ENCODE measurements around the gene RNF225. TPM values are rescaled to one million over a fixed set of nuclear protein-coding genes. Genes with fewer than 3 reads are reported as not detected.

RNF225 gene
- total and polyA plus RNA-seq, 9 of the 15 experiments (the other 6 are each of a cell fraction or from before 2014, with no cell fraction given): 0.33 TPM; not detected in 8

- no peak for TF ChIP-seq NR0B1 (IDR thresholded peaks at IDR 0.05; ENCODE audit: partially characterized antibody)
- peak; percentile 97 for TF ChIP-seq MTA1 (IDR thresholded peaks at IDR 0.05; ENCODE audit: borderline replicate concordance)
- no peak for TF ChIP-seq ZNF644 (tag; IDR thresholded peaks at IDR 0.05; ENCODE audit: low read depth)
- no peak for TF ChIP-seq ZBTB8A (IDR thresholded peaks at IDR 0.05; ENCODE audit: partially characterized antibody)
- 0 out of 2 replicates have a peak, but pooled peaks have one; percentile 12 for TF ChIP-seq ATF4 (CRISPR knock-in tag; IDR thresholded peaks at IDR 0.05)
- no peak for TF ChIP-seq ZNF584 (CRISPR knock-in tag; IDR thresholded peaks at IDR 0.05; ENCODE audit: low read depth)
- TF ChIP-seq ATF2 (CRISPR knock-in tag; IDR thresholded peaks at IDR 0.05): no peak
- no peak for TF ChIP-seq SLC30A9 (CRISPR knock-in tag; IDR thresholded peaks at IDR 0.05)
- TF ChIP-seq ESRRA (IDR thresholded peaks at IDR 0.05; ENCODE audit: borderline replicate concordance, low read depth): no peak; the same call in 1 of the 2 replicates
- no peak for TF ChIP-seq ARID3A (IDR thresholded peaks at IDR 0.05; ENCODE audit: borderline replicate concordance, low read depth, low read length)
- peak in 1 of 2 experiments; percentile 56; a peak in 2 of 4 replicates for TF ChIP-seq TBL1XR1 (IDR thresholded peaks at IDR 0.05; ENCODE audit: low read length in 2 of 2)
- no peak for TF ChIP-seq KAT2B (IDR thresholded peaks at IDR 0.05; ENCODE audit: low read depth, low read length)
- no peak for TF ChIP-seq MAFG (tag; conservative IDR thresholded peaks at IDR 0.05)
- TF ChIP-seq DACH1 (IDR thresholded peaks at IDR 0.05; ENCODE audit: partially characterized antibody): no peak
- TF ChIP-seq ZNF592 (IDR thresholded peaks at IDR 0.05): no peak; the same call in 1 of the 2 replicates
Observed at GRCh38 chr19:58400916-58401839, 5.7 kb downstream of the RNF225 start (continued).
